Kidney (tissue), 14 donors: Measurements from ENCODE around the gene NUDT8. TPM values are rescaled to one million over a fixed set of nuclear protein-coding genes. Genes with fewer than 3 reads are reported as not detected.
"Not testable (repeated sequence)": the region's sequence is repeated elsewhere in the genome, so short reads cannot be mapped to it uniquely, and the experiment has no call there.

Experiments used
- DNase-seq, 5 donors: peaks; one replicate each; pipeline ENCODE4 v3.0.0-alpha.2; 2013 to 2020
- FAIRE-seq: peaks from 2 replicates; lab custom pipeline; 2012; peaks lifted over from hg19 to GRCh38; lab: Jason Lieb, UNC
- H3K27ac ChIP-seq, 2 donors: one replicate each; pipeline ENCODE4 v1.7.0; 2013; ENCODE audit warnings: low read depth in 2 of 2, low read length in 2 of 2, inconsistent platforms in 1 of 2
- H3K27me3 ChIP-seq: one replicate; pipeline ENCODE4 v1.7.1; 2013; ENCODE audit warnings: low read length, inconsistent platforms; ENCODE audit not compliant: control insufficient read depth, insufficient read depth
- H3K36me3 ChIP-seq, 3 donors: one replicate each; pipeline versions ENCODE4 v1.7.0 to v1.7.1; 2013; ENCODE audit warnings: low read length in 3 of 3, control low read depth in 1 of 3, inconsistent platforms in 1 of 3; ENCODE audit not compliant: insufficient read depth in 3 of 3, control insufficient read depth in 2 of 3
- H3K4me1 ChIP-seq, 3 donors: one replicate each; pipeline versions ENCODE4 v1.7.0 to v1.7.1; 2013; ENCODE audit warnings: low read length in 3 of 3, inconsistent platforms in 1 of 3, low read depth in 1 of 3; ENCODE audit not compliant: control insufficient read depth in 2 of 3, insufficient read depth in 2 of 3
- H3K4me3 ChIP-seq, 3 donors: one replicate each; pipeline versions ENCODE4 v1.7.0 to v1.8.1; 2013; ENCODE audit warnings: low read length in 3 of 3, control low read depth in 1 of 3, inconsistent platforms in 1 of 3
- H3K9ac ChIP-seq, 3 donors: one replicate each; pipeline versions ENCODE4 v1.7.0 to v1.7.1; 2013; ENCODE audit warnings: low read length in 3 of 3, control low read depth in 1 of 3, inconsistent platforms in 1 of 3
- H3K9me3 ChIP-seq, 3 donors: one replicate each; pipeline versions ENCODE4 v1.7.0 to v1.7.1; 2013; ENCODE audit warnings: low read length in 3 of 3, control low read depth in 1 of 3, inconsistent platforms in 1 of 3; ENCODE audit not compliant: control insufficient read depth in 2 of 3, insufficient read depth in 1 of 3
- intact Hi-C: fragments of 100-400 bp; cut with DNase I; formaldehyde crosslinking; loops from one replicate; pipeline ENCODE4 v1.11.1; 2022
- polyA plus RNA-seq: library from polyadenylated mRNA; stranded (reverse); fragments of 350-450 nt; fragmentation: Illumina TruSeq; extraction: RNeasy Lipid Tissue Mini Kit (QIAGEN cat#74804); gene quantifications from one replicate; pipeline ENCODE4 v1.2.3, GENCODE V29; 2014; ENCODE audit warnings: low read depth, low replicate concordance; ENCODE audit not compliant: insufficient read depth
- total RNA-seq: library from RNA; stranded (reverse); fragmentation: NEBNext Ultra II Directional; extraction: Animal tissue kit (Norgen Biotek cat#: 25700); gene quantifications from one replicate; pipeline ENCODE4 v1.2.1, GENCODE V29; 2021
- TF ChIP-seq, protein P1 (sequence below): IDR thresholded peaks from 3 replicates; pipeline ENCODE4 v1.5.1; 2012; ENCODE audit warnings: mild to moderate bottlenecking, moderate library complexity, borderline replicate concordance; ENCODE audit not compliant: insufficient read depth; ENCODE audit errors: extremely low read depth
- donor health status: control.
- donor health status: control.
- donor health status: control.
- donor health status: control.
- donor health status: control.
- donor health status: DM: yes; HTN: yes; CAD: no.
- donor health status: Normal renal cell carcinoma (clear cell type).

The NUDT8 gene
- total and polyA plus RNA-seq, 2 donors from 2014 or later = 11.9 to 57.0 TPM

DNA sequence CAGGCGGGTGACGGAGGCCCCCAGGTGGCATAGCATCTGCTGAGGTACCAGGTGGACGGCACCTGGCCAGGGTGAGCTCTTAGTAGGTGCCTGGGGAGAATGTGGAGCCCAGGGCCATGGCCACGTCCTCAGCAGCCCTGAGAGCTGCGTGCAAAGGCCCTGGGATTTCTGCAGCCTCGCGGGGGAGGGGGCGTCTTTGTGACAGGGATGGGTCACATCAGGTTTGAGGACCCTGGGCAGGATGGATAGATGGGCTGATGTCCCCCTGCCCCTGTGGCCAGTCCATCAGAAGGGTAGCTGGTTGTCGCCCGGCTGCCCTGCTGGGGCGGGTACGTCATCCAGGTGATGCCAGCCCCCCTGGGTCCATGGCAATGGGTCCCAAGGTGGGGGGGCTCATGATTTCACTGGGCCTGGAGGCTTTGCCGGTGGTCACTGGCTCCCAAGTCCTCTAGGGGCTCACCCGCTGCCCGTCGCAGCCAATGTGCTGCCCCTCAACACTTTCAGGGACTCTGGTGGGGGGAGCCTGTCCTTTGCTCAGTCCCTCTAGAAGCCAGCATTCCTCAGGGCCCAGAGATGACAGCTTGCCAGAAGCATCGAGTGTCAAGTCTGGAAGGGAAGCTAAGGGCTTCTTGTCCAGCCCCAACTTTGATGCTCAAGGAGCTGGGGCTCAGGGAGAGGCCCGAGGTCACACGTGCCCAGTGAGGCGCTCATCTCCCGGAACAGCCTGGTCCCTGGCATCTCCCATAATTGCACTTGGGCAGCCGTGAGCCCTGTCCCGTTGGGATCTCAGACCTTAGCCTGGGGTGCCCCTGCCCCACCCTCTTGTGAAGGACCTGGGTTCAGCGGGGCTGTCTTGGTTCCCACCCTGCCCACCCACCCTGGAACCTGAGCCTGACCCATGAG lies 9.0 kb upstream of the NUDT8 start:
- TF ChIP-seq, protein P1, sequence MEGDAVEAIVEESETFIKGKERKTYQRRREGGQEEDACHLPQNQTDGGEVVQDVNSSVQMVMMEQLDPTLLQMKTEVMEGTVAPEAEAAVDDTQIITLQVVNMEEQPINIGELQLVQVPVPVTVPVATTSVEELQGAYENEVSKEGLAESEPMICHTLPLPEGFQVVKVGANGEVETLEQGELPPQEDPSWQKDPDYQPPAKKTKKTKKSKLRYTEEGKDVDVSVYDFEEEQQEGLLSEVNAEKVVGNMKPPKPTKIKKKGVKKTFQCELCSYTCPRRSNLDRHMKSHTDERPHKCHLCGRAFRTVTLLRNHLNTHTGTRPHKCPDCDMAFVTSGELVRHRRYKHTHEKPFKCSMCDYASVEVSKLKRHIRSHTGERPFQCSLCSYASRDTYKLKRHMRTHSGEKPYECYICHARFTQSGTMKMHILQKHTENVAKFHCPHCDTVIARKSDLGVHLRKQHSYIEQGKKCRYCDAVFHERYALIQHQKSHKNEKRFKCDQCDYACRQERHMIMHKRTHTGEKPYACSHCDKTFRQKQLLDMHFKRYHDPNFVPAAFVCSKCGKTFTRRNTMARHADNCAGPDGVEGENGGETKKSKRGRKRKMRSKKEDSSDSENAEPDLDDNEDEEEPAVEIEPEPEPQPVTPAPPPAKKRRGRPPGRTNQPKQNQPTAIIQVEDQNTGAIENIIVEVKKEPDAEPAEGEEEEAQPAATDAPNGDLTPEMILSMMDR = no peak
- Histone ChIP-seq H3K27me3 (no peaks in the 10 kb centered on the region), H3K9me3 (no peaks in the 10 kb centered on the region), H3K4me3 (no peak overlapping the region), H3K4me1 (no peaks in the 10 kb centered on the region), H3K36me3 (no peaks in the 10 kb centered on the region), H3K9ac (no peak overlapping the region), H3K27ac (no peak overlapping the region)
- FAIRE-seq = no peak
- intact Hi-C loops = no loop called here
- peak in 1 of 5 donors; percentile 65 for DNase-seq

DNA sequence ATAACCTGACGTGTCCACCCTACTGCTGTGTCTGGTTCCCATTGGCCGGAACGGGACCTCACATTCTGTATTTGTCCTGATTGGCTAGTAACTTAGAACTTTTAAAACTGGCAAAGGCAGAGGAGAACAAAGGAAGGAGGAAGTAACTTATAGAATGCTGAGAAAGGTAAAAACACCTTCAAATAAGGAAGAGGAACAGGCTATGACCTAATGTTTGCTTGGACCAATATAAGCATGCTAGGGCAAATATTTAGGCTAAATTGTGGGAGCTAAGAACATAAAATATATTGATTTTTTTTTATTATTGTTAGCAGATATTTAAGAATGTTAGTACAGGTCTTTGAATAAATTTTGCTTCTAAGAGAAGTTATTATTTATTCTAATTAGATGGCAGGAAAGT lies 7.7 kb upstream of the NUDT8 start:
- DNase-seq, H3K27ac ChIP-seq, intact Hi-C loops, H3K9me3 ChIP-seq, H3K4me1 ChIP-seq, H3K36me3 ChIP-seq, H3K27me3 ChIP-seq, FAIRE-seq, H3K9ac ChIP-seq, H3K4me3 ChIP-seq: not testable (repeated sequence)

DNA sequence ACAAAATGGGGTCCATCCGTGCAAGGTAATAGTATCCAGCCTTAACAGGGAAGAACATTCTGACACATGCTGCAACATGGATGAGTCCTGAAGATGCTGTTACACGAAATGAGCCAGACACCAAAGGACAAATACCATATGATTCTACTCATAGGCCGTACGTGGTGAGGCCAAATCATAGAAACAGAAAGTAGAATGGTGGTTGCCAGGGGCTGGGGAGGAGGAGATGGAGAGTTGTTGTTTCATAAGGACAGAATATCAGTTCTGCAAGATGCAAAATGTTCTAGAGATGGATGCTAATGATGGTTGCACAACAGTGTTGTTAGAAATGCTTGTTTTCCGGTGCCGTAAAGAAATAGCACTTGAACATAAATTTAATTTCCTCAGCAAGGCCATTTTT lies 7.2 kb upstream of the NUDT8 start:
- no peaks in the 10 kb centered on the region for H3K36me3 ChIP-seq
- peaks cover 0 to 3% (median 0%) of the 10 kb centered on the region in 3 donors for H3K4me1 ChIP-seq
- H3K27ac ChIP-seq = no peak overlapping the region
- DNase-seq = no peak
- H3K9me3 ChIP-seq = no peaks in the 10 kb centered on the region
- no peak overlapping the region for H3K4me3 ChIP-seq
- TF ChIP-seq, protein P1 = no peak
- H3K27me3 ChIP-seq = no peaks in the 10 kb centered on the region
- FAIRE-seq = no peak
- intact Hi-C loops = no loop called here
- no peak overlapping the region for H3K9ac ChIP-seq

DNA sequence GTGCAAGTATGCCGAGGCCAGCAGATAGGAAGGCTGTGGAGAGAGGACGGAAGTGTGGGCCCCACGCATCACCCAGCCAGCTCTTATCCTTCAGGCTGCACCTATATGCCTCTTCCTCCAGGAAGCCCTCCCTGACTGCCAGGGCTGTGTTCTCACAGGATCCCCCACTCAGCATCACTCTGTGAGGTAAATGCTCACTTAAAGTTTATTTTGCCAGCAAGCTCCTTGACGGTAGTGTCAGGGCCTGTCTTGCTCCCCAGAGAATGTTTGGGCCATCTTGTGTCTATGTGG lies 5.4 kb upstream of the NUDT8 start:
- Histone ChIP-seq H3K36me3 (no peaks in the 10 kb centered on the region), H3K4me3 (no peak overlapping the region), H3K4me1 (peaks cover 0 to 17% (median 6%) of the 10 kb centered on the region in 3 donors), H3K9ac (no peak overlapping the region), H3K27ac (no peak overlapping the region), H3K9me3 (no peaks in the 10 kb centered on the region), H3K27me3 (no peaks in the 10 kb centered on the region)
- DNase-seq = peak in 1 of 5 donors; percentile 33
- TF ChIP-seq, protein P1 = no peak
- FAIRE-seq = no peak
- intact Hi-C loops = no loop called here
